ENCODE measurements around the gene PLGLB1. TPM values are rescaled to one million over a fixed set of nuclear protein-coding genes. Genes with fewer than 3 reads are reported as not detected.

The PLGLB1 gene
- total and polyA plus RNA-seq, 10 donors, result 4.7 to 11.1 (median 6.8) TPM

Small RNAs within 50 kb of the gene (small RNA-seq; reads per million reads assigned to genes)
- gene AC125232.1, result 0 reads per million in 4 donors

Other genes starting within 250 kb of the PLGLB1 start
- 100 to 1,000 TPM in 4 of 7 donors, 10 to 100 TPM in 3; 91.2 to 182 (median 111) TPM for gene CD8A, start 230.9 kb downstream of the PLGLB1 start, total RNA-seq
- 10 to 100 TPM; 14.2 to 47.8 (median 21.4) TPM for gene CD8A, start 230.9 kb downstream of the PLGLB1 start, polyA plus RNA-seq
- gene CD8B, start 160.0 kb downstream of the PLGLB1 start, total RNA-seq, result 10 to 100 TPM in 6 of 7 donors, 1 to 10 TPM in 1; 9.3 to 24.3 (median 17.6) TPM
- gene CD8B, start 160.0 kb downstream of the PLGLB1 start, polyA plus RNA-seq, result 1 to 10 TPM; 5.0 to 9.8 (median 6.5) TPM
- gene RGPD1, start 79.7 kb downstream of the PLGLB1 start, total RNA-seq, result 10 to 100 TPM in 1 of 7 donors, 1 to 10 TPM in 6; 2.3 to 10.3 (median 2.7) TPM
- gene RGPD1, start 79.7 kb downstream of the PLGLB1 start, polyA plus RNA-seq, result 1 to 10 TPM in 2 of 3 donors, under 1 TPM in 1; 0.48 to 6.2 (median 2.7) TPM